Endodermal cell (in vitro differentiated cells): ENCODE measurements around the gene HOXC6. TPM values are rescaled to one million over a fixed set of nuclear protein-coding genes. Genes with fewer than 3 reads are reported as not detected.
"Not testable (repeated sequence)": the region's sequence is repeated elsewhere in the genome, so short reads cannot be mapped to it uniquely, and the experiment has no call there.

Experiments used
- DNase-seq: peaks from one replicate; pipeline ENCODE4 v3.0.0-alpha.2; 2017
- H3K27ac ChIP-seq: 2 replicates; pipeline ENCODE4 v1.5.1; 2013; ENCODE audit warnings: mild to moderate bottlenecking, low read depth, low read length, moderate library complexity
- H3K27me3 ChIP-seq: 2 replicates; pipeline ENCODE4 v1.6.1; 2013; ENCODE audit warnings: mild to moderate bottlenecking, low read length, moderate library complexity; ENCODE audit not compliant: insufficient read depth, control insufficient read depth, poor library complexity, severe bottlenecking
- H3K36me3 ChIP-seq: 2 replicates; pipeline ENCODE4 v1.7.0; 2013; ENCODE audit warnings: mild to moderate bottlenecking, low read length, moderate library complexity; ENCODE audit not compliant: control insufficient read depth, insufficient read depth
- H3K4me1 ChIP-seq: one replicate; pipeline ENCODE4 v1.7.0; 2013; ENCODE audit warnings: low read length; ENCODE audit not compliant: control insufficient read depth, insufficient read depth
- H3K4me3 ChIP-seq: 2 replicates; pipeline ENCODE4 v1.5.1; 2013; ENCODE audit warnings: mild to moderate bottlenecking, low read length, moderate library complexity
- H3K9ac ChIP-seq: 2 replicates; pipeline ENCODE4 v1.6.1; 2013; ENCODE audit warnings: mild to moderate bottlenecking, low read length, moderate library complexity; ENCODE audit not compliant: poor library complexity, severe bottlenecking; ENCODE audit errors: extremely low read depth
- H3K9me3 ChIP-seq: 2 replicates; pipeline ENCODE4 v1.6.1; 2013; ENCODE audit warnings: mild to moderate bottlenecking, low read length, moderate library complexity; ENCODE audit not compliant: control insufficient read depth
- H3K27ac Mint-ChIP-seq: 2 replicates; pipeline ENCODE4 v1.8.0; 2020; ENCODE audit warnings: mixed read lengths
- H3K27me3 Mint-ChIP-seq: 2 replicates; pipeline ENCODE4 v1.8.0; 2021; ENCODE audit warnings: mild to moderate bottlenecking, mixed read lengths; ENCODE audit not compliant: insufficient read depth
- H3K36me3 Mint-ChIP-seq: 2 replicates; pipeline ENCODE4 v1.8.0; 2020; ENCODE audit warnings: low read depth, mixed read lengths
- H3K4me1 Mint-ChIP-seq: 2 replicates; pipeline ENCODE4 v1.8.0; 2020; ENCODE audit warnings: mixed read lengths
- H3K4me3 Mint-ChIP-seq: 2 replicates; pipeline ENCODE4 v1.8.0; 2020; ENCODE audit warnings: mild to moderate bottlenecking, moderate library complexity, mixed read lengths
- H3K9me3 Mint-ChIP-seq: 2 replicates; pipeline ENCODE4 v1.8.0; 2020; ENCODE audit warnings: mild to moderate bottlenecking, mixed read lengths
- CTCF ChIP-seq: fragments of 200-600 bp; sonication (generic); conservative IDR thresholded peaks from 2 replicates; pipeline ENCODE4 v1.5.0; 2021; ENCODE audit warnings: antibody characterized with exemption, mild to moderate bottlenecking
- WGBS, 2 experiments: methylation state at CpG; one replicate each; pipeline versions ENCODE4 v1.1.5 to v1.1.7; 2013; ENCODE audit warnings: missing lambda C conversion rate in 2 of 2, mixed read lengths in 1 of 2; ENCODE audit not compliant: insufficient coverage in 1 of 2, insufficient read length in 1 of 2; 5-methylcytosine and 5-hydroxymethylcytosine counted together
- microRNA-seq: library from miRNA; unstranded; fragments of <30 nt; microRNA quantifications from one replicate; pipeline ENCODE4 v1.2.0, GENCODE V29; 2020; ENCODE audit warnings: borderline microRNAs expressed
- total RNA-seq, 2 donors: library from RNA; stranded (reverse); fragmentation: NEBNext Ultra II Directional in 1 of 2; extraction: Animal tissue kit (Norgen Biotek cat#: 25700) in 1 of 2; gene quantifications; 2 replicates in 1 of 2; 3 replicates in 1 of 2; pipeline ENCODE4 v1.2.1, GENCODE V29; 2021

The HOXC6 gene
- total RNA-seq, 2 donors from 2014 or later, result not detected

DNA sequence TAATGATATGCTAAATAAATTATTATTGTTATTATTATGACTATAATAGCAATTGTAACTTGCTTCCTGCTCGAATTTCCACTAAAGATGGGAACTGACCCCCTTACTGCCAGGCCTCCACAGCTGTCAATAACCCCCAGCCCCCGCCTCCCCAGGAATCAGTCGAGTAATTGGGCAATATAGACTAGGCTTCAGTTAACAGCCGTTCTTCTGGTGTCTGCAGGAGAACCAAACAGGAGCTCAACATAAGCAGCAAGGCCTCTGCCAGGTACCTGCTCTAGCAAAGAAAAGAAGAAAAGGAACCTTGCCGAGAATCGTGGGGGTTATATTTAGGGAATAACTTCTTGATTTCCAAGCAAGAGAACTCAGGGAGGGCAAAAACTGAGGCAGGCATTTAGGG is 47.2 kb downstream of the HOXC6 start:
- peak; percentile 70 for DNase-seq
- Mint-ChIP-seq H3K4me3 (no peak overlapping the region), H3K27me3 (peaks cover 99% of the 10 kb centered on the region)

GRCh38 chr12:54075974-54076373 is 47.7 kb downstream of the HOXC6 start:
- no peaks in the 10 kb centered on the region for H3K9me3 Mint-ChIP-seq
- H3K4me1 Mint-ChIP-seq, result peaks cover 12% of the 10 kb centered on the region
- no peak overlapping the region for H3K27ac Mint-ChIP-seq
- Histone ChIP-seq H3K27me3 (peaks cover 100% of the 10 kb centered on the region), H3K4me1 (no peaks in the 10 kb centered on the region), H3K9ac (no peak overlapping the region), H3K27ac (no peak overlapping the region), H3K36me3 (no peaks in the 10 kb centered on the region), H3K9me3 (no peaks in the 10 kb centered on the region), H3K4me3 (no peak overlapping the region)
- H3K4me3 Mint-ChIP-seq, result no peak overlapping the region
- H3K27me3 Mint-ChIP-seq, result peaks cover 99% of the 10 kb centered on the region
- DNase-seq, result peak; percentile 88
- no peaks in the 10 kb centered on the region for H3K36me3 Mint-ChIP-seq
- no peak for TF ChIP-seq CTCF

More for the DNA sequence above, 47.2 kb downstream of the HOXC6 start:
- no peaks in the 10 kb centered on the region for H3K4me1 ChIP-seq
- H3K27ac Mint-ChIP-seq, result no peak overlapping the region
- H3K9me3 Mint-ChIP-seq, result no peaks in the 10 kb centered on the region
- no peaks in the 10 kb centered on the region for H3K36me3 Mint-ChIP-seq
- H3K27me3 ChIP-seq, result peaks cover 100% of the 10 kb centered on the region
- 12 to 28% methylated on average over 4 to 6 of the region's 6 CpGs for WGBS, 2 experiments
- no peak overlapping the region for H3K27ac ChIP-seq
- peaks cover 11% of the 10 kb centered on the region for H3K4me1 Mint-ChIP-seq
- H3K9ac ChIP-seq, result no peak overlapping the region
- H3K4me3 ChIP-seq, result no peak overlapping the region
- H3K36me3 ChIP-seq, result no peaks in the 10 kb centered on the region
- TF ChIP-seq CTCF, result no peak
- H3K9me3 ChIP-seq, result no peaks in the 10 kb centered on the region

GRCh38 chr12:54077843-54078242 is 49.6 kb downstream of the HOXC6 start:
- not testable (repeated sequence) for H3K27ac ChIP-seq, H3K36me3 Mint-ChIP-seq, H3K4me1 ChIP-seq, H3K9me3 Mint-ChIP-seq, H3K4me3 ChIP-seq, H3K36me3 ChIP-seq, H3K9ac ChIP-seq, H3K27ac Mint-ChIP-seq, H3K4me3 Mint-ChIP-seq, DNase-seq, H3K9me3 ChIP-seq
- H3K27me3 ChIP-seq, result peaks cover 98% of the 10 kb centered on the region
- Mint-ChIP-seq H3K4me1 (peaks cover 15% of the 10 kb centered on the region), H3K27me3 (peaks cover 97% of the 10 kb centered on the region)
- 39 to 57% methylated on average over 3 to 10 of the region's 10 CpGs for WGBS, 2 experiments

DNA sequence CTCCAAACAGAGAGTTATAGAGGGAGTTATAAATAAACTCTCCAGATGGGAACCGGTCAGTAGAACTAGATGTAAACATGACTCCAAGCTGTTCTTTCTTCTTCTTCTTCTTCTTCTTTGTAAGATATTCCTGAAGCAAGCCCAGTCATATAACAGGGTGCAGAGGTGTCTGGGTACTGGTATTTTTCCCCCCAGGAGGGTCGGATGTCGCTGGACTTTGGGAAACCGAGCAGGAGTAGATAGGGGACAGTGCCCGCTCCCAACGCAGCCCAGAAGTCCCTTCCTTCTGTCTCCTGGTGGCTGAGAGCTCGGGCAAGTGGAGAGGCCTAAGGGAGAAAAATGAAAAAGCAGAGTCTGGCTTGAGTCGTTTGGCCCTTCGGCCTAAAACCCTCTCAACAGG is 50.9 kb downstream of the HOXC6 start:
- H3K4me1 Mint-ChIP-seq, result peaks cover 15% of the 10 kb centered on the region
- WGBS, 2 experiments, result 0 to 16% methylated on average over 2 to 9 of the region's 9 CpGs
- not testable (repeated sequence) for H3K36me3 ChIP-seq, H3K9ac ChIP-seq, H3K4me3 ChIP-seq, H3K4me3 Mint-ChIP-seq, H3K9me3 Mint-ChIP-seq, H3K4me1 ChIP-seq, H3K27ac ChIP-seq, H3K27ac Mint-ChIP-seq, H3K9me3 ChIP-seq, DNase-seq, H3K36me3 Mint-ChIP-seq
- peaks cover 97% of the 10 kb centered on the region for H3K27me3 Mint-ChIP-seq
- H3K27me3 ChIP-seq, result peaks cover 98% of the 10 kb centered on the region

Small RNAs within 50 kb of the gene (microRNA-seq; reads per million reads assigned to microRNA genes)
- gene MIR196A2 (3.7 reads per million, percentile 24 among the genes with 10 or more reads in this experiment), gene MIR615 (not detected)

Other genes with a start within 250 kb of the HOXC6 start
- not detected for gene HOXC13, start 89.6 kb upstream of the HOXC6 start, total RNA-seq
- not detected for gene HOXC12, start 73.5 kb upstream of the HOXC6 start, total RNA-seq
- not detected for gene HOXC11, start 55.3 kb upstream of the HOXC6 start, total RNA-seq
- not detected for gene HOTAIR, start 53.5 kb upstream of the HOXC6 start, total RNA-seq
- gene HOXC10, start 43.3 kb upstream of the HOXC6 start, total RNA-seq, result not detected
- gene HOXC9, start 28.3 kb upstream of the HOXC6 start, total RNA-seq, result not detected
- not detected for gene HOXC8, start 19.5 kb upstream of the HOXC6 start, total RNA-seq
- gene HOXC5, start 4.6 kb downstream of the HOXC6 start, total RNA-seq, result not detected
- not detected for gene HOXC4, start 25.4 kb downstream of the HOXC6 start, total RNA-seq
- 10 to 100 TPM; 32.4 to 37.2 TPM for gene SMUG1, start 160.5 kb downstream of the HOXC6 start, total RNA-seq